ENCODE data around the gene SEPSECS. TPM values are rescaled to one million over a fixed set of nuclear protein-coding genes. Genes with fewer than 3 reads are reported as not detected.
A peak's percentile ranks its signal among the peaks of the same experiment; 100 is the strongest.

The SEPSECS gene
- total RNA-seq, 3 donors from 2014 or later (not counting 1 experiment from before 2014, with no cell fraction given) = 18.5 to 26.6 (median 20.7) TPM

DNA sequence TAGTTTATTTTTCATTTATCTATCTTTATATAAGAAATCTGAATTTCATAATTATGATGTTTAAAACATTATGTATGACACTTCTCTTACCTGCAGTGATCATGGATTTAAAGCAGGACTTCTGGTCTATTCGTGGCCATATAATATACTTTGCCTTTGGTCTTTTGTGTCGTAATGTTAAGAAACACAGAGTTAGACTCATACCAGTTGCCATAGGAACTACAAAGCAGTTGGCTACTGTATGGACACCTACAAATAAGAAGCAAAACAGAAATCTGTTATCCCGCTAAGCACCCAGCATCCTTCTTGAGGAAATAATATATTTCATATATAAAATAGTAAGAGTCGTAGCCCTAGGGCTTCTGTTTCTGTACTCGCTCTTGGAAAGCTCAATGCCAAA, 4.3 kb downstream of the SEPSECS start:
- peaks cover 8 to 19% of the 10 kb centered on the region in 2 donors for H3K4me1 Mint-ChIP-seq
- ATAC-seq = no peak
- H3K27me3 ChIP-seq (ENCODE audit: control insufficient read depth, insufficient read depth, low read length) = no peaks in the 10 kb centered on the region

DNA sequence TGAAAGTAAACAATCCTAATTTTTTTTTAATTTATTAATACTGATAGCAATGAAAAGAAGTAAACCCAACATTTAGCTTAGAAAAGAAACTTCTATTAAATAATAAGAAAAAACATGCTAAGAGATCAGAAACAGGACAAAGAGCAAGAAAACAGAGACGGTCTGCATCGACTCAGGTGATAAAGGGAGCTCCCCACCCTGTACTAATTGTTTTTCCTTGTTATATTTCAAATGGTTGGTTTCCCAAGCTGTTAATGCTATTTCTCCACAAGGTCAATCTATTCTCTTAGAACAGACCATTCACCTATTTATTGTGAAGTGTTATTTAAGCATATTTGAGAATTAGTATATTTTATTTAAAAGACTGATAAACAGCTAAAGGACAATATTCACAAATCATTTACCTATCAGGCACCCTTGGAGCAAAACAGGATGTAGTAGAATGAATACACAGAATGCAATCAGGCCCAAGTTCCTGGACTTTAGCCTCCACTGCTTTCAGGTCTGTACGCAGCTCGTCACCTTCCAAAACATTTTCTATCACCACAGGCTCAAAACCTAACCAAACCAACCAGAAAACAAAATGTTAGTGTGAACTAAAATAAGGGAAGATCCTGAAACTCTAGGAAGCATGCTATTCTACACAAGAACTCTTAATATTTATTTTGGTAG, 5.5 kb downstream of the SEPSECS start:
- no peaks in the 10 kb centered on the region for H3K9me3 ChIP-seq (ENCODE audit: control insufficient read depth, insufficient read depth, low read length)
- 100% methylated on average over 2 of the region's 4 CpGs for whole genome bisulfite sequencing (ENCODE audit: insufficient coverage)
- H3K9me3 Mint-ChIP-seq = no peaks in the 10 kb centered on the region
- H3K36me3 Mint-ChIP-seq = no peaks in the 10 kb centered on the region
- H3K27me3 Mint-ChIP-seq (ENCODE audit: low read depth in 2 of 2) = no peaks in the 10 kb centered on the region
- H3K27ac Mint-ChIP-seq = peak overlapping the region in 1 of 2 donors; percentile 9
- ATAC-seq = no peak
- H3K4me3 ChIP-seq (ENCODE audit: low read length) = no peak overlapping the region
- no peaks in the 10 kb centered on the region for H3K27me3 ChIP-seq (ENCODE audit: control insufficient read depth, insufficient read depth, low read length)
- H3K4me1 Mint-ChIP-seq = peaks cover 0 to 10% of the 10 kb centered on the region in 2 donors
- TF ChIP-seq, protein P1, sequence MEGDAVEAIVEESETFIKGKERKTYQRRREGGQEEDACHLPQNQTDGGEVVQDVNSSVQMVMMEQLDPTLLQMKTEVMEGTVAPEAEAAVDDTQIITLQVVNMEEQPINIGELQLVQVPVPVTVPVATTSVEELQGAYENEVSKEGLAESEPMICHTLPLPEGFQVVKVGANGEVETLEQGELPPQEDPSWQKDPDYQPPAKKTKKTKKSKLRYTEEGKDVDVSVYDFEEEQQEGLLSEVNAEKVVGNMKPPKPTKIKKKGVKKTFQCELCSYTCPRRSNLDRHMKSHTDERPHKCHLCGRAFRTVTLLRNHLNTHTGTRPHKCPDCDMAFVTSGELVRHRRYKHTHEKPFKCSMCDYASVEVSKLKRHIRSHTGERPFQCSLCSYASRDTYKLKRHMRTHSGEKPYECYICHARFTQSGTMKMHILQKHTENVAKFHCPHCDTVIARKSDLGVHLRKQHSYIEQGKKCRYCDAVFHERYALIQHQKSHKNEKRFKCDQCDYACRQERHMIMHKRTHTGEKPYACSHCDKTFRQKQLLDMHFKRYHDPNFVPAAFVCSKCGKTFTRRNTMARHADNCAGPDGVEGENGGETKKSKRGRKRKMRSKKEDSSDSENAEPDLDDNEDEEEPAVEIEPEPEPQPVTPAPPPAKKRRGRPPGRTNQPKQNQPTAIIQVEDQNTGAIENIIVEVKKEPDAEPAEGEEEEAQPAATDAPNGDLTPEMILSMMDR (IDR thresholded peaks at IDR 0.05) = no peak
- no peak overlapping the region for H3K27ac ChIP-seq (ENCODE audit: low read length)
- peaks cover 7% of the 10 kb centered on the region for H3K4me1 ChIP-seq (ENCODE audit: control insufficient read depth, insufficient read depth, low read length)
- no peak overlapping the region for H3K4me3 Mint-ChIP-seq
- H3K36me3 ChIP-seq (ENCODE audit: control insufficient read depth, insufficient read depth, low read length) = peaks cover 20% of the 10 kb centered on the region
- intact Hi-C loops (cut with micrococcal nuclease) = no loop called here
- DNase-seq = no peak

More for the DNA sequence above, 4.3 kb downstream of the SEPSECS start:
- TF ChIP-seq, protein P1 (IDR thresholded peaks at IDR 0.05) = no peak
- peaks cover 9% of the 10 kb centered on the region for H3K4me1 ChIP-seq (ENCODE audit: control insufficient read depth, insufficient read depth, low read length)
- H3K9me3 Mint-ChIP-seq = no peaks in the 10 kb centered on the region
- no peaks in the 10 kb centered on the region for H3K27me3 Mint-ChIP-seq (ENCODE audit: low read depth in 2 of 2)
- intact Hi-C loops (cut with micrococcal nuclease) = no loop called here
- H3K4me3 Mint-ChIP-seq = no peak overlapping the region
- WGBS (ENCODE audit: insufficient coverage) = 100% methylated on average over 3 of the region's 5 CpGs
- no peak overlapping the region for H3K27ac ChIP-seq (ENCODE audit: low read length)
- H3K36me3 ChIP-seq (ENCODE audit: control insufficient read depth, insufficient read depth, low read length) = peaks cover 20% of the 10 kb centered on the region
- H3K9me3 ChIP-seq (ENCODE audit: control insufficient read depth, insufficient read depth, low read length) = no peaks in the 10 kb centered on the region
- H3K4me3 ChIP-seq (ENCODE audit: low read length) = no peak overlapping the region
- DNase-seq = no peak
- no peak overlapping the region for H3K27ac Mint-ChIP-seq
- H3K36me3 Mint-ChIP-seq = no peaks in the 10 kb centered on the region

DNA sequence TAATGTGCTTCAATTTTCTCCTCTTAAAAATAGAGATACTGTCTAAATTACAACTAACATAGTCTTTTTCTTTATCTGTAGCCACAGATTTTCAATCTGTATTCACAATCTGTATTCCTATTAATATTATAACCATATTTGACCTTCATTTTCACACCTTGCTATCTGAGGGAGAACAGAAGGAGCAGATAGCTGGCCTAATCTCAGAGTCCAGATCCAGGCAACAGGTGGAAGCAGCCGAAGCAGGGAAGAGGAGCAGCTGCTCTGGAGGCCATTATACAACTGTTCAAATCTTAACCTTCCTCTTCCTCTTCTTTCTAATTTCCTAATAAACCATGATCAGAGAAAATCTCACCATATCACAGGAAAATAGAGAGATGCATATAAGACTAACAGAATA, 14.2 kb downstream of the SEPSECS start:
- Mint-ChIP-seq H3K4me3 (no peak overlapping the region), H3K4me1 (peaks cover 0 to 7% of the 10 kb centered on the region in 2 donors), H3K27me3 (ENCODE audit: low read depth in 2 of 2) (no peaks in the 10 kb centered on the region), H3K36me3 (no peaks in the 10 kb centered on the region), H3K9me3 (no peaks in the 10 kb centered on the region), H3K27ac (no peak overlapping the region)
- intact Hi-C loops (cut with micrococcal nuclease) = no loop called here
- Histone ChIP-seq H3K36me3 (ENCODE audit: control insufficient read depth, insufficient read depth, low read length) (peaks cover 11% of the 10 kb centered on the region), H3K4me1 (ENCODE audit: control insufficient read depth, insufficient read depth, low read length) (no peaks in the 10 kb centered on the region), H3K27me3 (ENCODE audit: control insufficient read depth, insufficient read depth, low read length) (no peaks in the 10 kb centered on the region), H3K9me3 (ENCODE audit: control insufficient read depth, insufficient read depth, low read length) (no peaks in the 10 kb centered on the region), H3K4me3 (ENCODE audit: low read length) (no peak overlapping the region), H3K27ac (ENCODE audit: low read length) (no peak overlapping the region)
- 75% methylated on average over 1 of the region's 1 CpG for WGBS (ENCODE audit: insufficient coverage)
- TF ChIP-seq, protein P1 (IDR thresholded peaks at IDR 0.05) = no peak
- ATAC-seq (no peak), DNase-seq (no peak)
